Erythroblast (primary cell): ENCODE measurements around the gene SLC22A31.

ENCODE experiments used
- GATA1 ChIP-seq: IDR thresholded peaks from 2 replicates; pipeline ENCODE4 v1.6.1; 2011; ENCODE audit warnings: low read depth, mild to moderate bottlenecking, control low read depth, low read length, moderate library complexity
- POLR2A ChIP-seq: IDR thresholded peaks from 2 replicates; pipeline ENCODE4 v1.6.1; 2011; ENCODE audit warnings: mild to moderate bottlenecking, low read length

DNA sequence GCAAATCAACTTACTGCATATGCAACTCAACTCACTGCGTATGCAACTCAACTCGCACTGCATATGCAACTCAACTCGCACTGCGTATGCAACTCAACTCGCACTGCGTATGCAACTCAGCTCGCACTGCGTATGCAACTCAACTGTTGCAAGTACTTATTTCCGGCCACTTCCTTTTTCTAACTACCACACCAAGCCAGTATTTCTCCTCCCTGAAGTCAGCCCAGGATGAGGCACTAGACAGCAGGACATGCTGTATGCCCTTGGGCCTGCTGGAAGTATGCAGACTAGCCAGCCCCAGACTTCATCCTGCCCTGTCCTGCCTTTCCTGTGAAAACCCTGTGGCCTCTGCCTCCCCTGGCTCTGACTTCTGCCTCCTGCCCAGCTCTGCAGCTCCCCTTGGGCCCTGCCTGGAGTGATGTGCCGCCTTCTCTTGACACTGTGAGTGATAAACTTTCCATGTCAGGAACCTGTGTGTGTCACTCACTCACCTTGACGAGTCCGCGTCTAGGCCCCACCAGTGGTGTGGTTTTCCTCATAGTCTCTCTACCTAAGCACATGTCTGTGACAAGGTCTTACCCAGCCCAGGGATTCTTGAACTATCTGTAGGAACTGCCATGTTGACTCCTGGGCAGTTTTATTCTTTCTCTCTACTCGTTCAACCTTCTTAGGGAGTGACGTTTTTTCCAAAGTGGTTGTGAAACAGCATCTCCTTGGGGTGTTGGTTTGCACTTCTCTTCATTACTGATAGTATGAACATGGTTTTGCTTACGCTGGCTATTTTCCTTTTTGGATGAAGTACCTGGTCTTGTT, 33.5 kb upstream of the SLC22A31 start:
- TF ChIP-seq POLR2A (no peak), GATA1 (no peak)
